ENCODE measurements around the gene TMIGD1. TPM values are rescaled to one million over a fixed set of nuclear protein-coding genes. Genes with fewer than 3 reads are reported as not detected.

TMIGD1 gene
- total and polyA plus RNA-seq, 2 donors (not counting 3 experiments of a cell fraction or from before 2014, with no cell fraction given), result not detected

- Histone ChIP-seq H2AFZ (ENCODE audit: low read depth, low read length) (peak overlapping the region; percentile 63), H3K36me3 (ENCODE audit: control insufficient read depth in 2 of 2, extremely low read depth in 1 of 2, insufficient read depth in 2 of 2, low read length in 2 of 2) (no peaks in the 10 kb centered on the region), H4K20me1 (replicated peaks; ENCODE audit: control insufficient read depth, extremely low read depth, insufficient read depth, low read length) (no peaks in the 10 kb centered on the region), H3K27ac (ENCODE audit: insufficient read depth, low read depth, low read length) (no peak overlapping the region), H3K79me2 (ENCODE audit: control insufficient read depth, insufficient read depth, low read length) (no peaks in the 10 kb centered on the region), H3K27me3 (ENCODE audit: control insufficient read depth in 2 of 2, insufficient read depth in 2 of 2, low read length in 2 of 2) (no peaks in the 10 kb centered on the region), H3K4me2 (ENCODE audit: insufficient read depth, low read length) (no peak overlapping the region), H3K9me3 (replicated peaks; ENCODE audit: control insufficient read depth, insufficient read depth, low read length) (no peaks in the 10 kb centered on the region), H3K4me1 (ENCODE audit: control insufficient read depth, extremely low read depth, insufficient read depth, low read length) (peaks cover 26% of the 10 kb centered on the region), H3K9me1 (replicated peaks; ENCODE audit: control insufficient read depth, extremely low read depth, insufficient read depth, low read length) (no peaks in the 10 kb centered on the region), H3K9ac (replicated peaks; ENCODE audit: extremely low read depth, insufficient read depth, low read length) (no peak overlapping the region), H3K4me3 (replicated peaks in 1 of 3; ENCODE audit: insufficient read depth in 1 of 3, low read depth in 1 of 3, low read length in 3 of 3) (no peak overlapping the region)
- ChIA-PET POLR2A (no interaction called here), CTCF (interaction anchor here (1.0 to 1.7 kb wide), 5 partner anchors 8 to 240 kb away, joined by 3 to 5 read pairs (median 4); partner anchors contain the start of gene GOSR1)
- no peak for TF ChIP-seq CTCF (IDR thresholded peaks at IDR 0.05; ENCODE audit: extremely low read depth in 1 of 2, insufficient read depth in 1 of 2, low read depth in 1 of 2, low read length in 2 of 2)
- no peak for TF ChIP-seq FOS (IDR thresholded peaks at IDR 0.05; ENCODE audit: borderline replicate concordance, insufficient read depth, low read length)
- no peak for TF ChIP-seq MAX (IDR thresholded peaks at IDR 0.05; ENCODE audit: insufficient read depth, insufficient read length)
- TF ChIP-seq EZH2 (IDR thresholded peaks at IDR 0.05; ENCODE audit: borderline replicate concordance, low read depth, low read length, severe bottlenecking), result no peak
- no peak for TF ChIP-seq MYC (IDR thresholded peaks at IDR 0.05; ENCODE audit: low read depth, low read length)
- no peak for TF ChIP-seq JUN (IDR thresholded peaks at IDR 0.05; ENCODE audit: borderline replicate concordance, insufficient read depth, insufficient read length, low read depth)
- no peak for TF ChIP-seq GATA2 (IDR thresholded peaks at IDR 0.05; ENCODE audit: insufficient read depth, insufficient read length, low read depth, low read length)
- no peak for TF ChIP-seq POLR2AphosphoS5 (IDR thresholded peaks at IDR 0.05; ENCODE audit: insufficient read depth, low read depth, low read length)
- TF ChIP-seq POLR2A (IDR thresholded peaks at IDR 0.05; ENCODE audit: low read depth, low read length), result no peak
- intact Hi-C loops (cut with micrococcal nuclease), result loop anchor here (5.0 kb wide), 1 partner anchor 373 kb away; no protein-coding TSS in a partner anchor
- FAIRE-seq (peak; percentile 26), DNase-seq (ENCODE audit: low read depth, low spot score) (peak; percentile 68)
- dilution Hi-C loops (cut with MboI; ENCODE audit: extremely low pct_ligation_motif_present, low sequenced_read_pairs), result no loop called here
- BruUV-seq (replicated peaks), result no TSS peak
Measured at GRCh38 chr17:30344283-30345088, 10.6 kb upstream of the TMIGD1 start.
